Stimulated activated CD4-positive, alpha-beta T cell treated with anti-CD3 and anti-CD28 coated beads, TNF-alpha, amount 100 ng/mL, for 24 hours (primary cell): ENCODE measurements around the gene OR4K17.
"Not testable (repeated sequence)": the region's sequence is repeated elsewhere in the genome, so short reads cannot be mapped to it uniquely, and the experiment has no call there.

Source experiments
- DNase-seq, 3 experiments: peaks; one replicate each; pipeline ENCODE4 v3.0.0-alpha.2; 2020; ENCODE audit warnings: low read depth in 3 of 3

Gene OR4K17

GRCh38 chr14:20110438-20110837, at the start of gene OR4K17:
TSS of gene OR4K17 (plus strand) at chr14:20110739. CDS start at chr14:20117500, 6,761 bp downstream.
- DNase-seq = no peak

GRCh38 chr14:20092050-20092449, 18.5 kb upstream of the OR4K17 start:
- DNase-seq = no peak

GRCh38 chr14:20093442-20093841, 17.1 kb upstream of the OR4K17 start:
- DNase-seq = no peak

GRCh38 chr14:20098926-20099770, 11.4 kb upstream of the OR4K17 start:
- DNase-seq = not testable (repeated sequence)

GRCh38 chr14:20112321-20112720, 1.8 kb downstream of the OR4K17 start:
- DNase-seq = no peak

GRCh38 chr14:20116748-20117147, 6.2 kb downstream of the OR4K17 start:
- DNase-seq = no peak

GRCh38 chr14:20118795-20119194, 8.3 kb downstream of the OR4K17 start:
- DNase-seq = no peak

GRCh38 chr14:20138520-20138919, 28.0 kb downstream of the OR4K17 start, which contains the start of gene OR4N5:
TSS of gene OR4N5 (plus strand) at chr14:20138820. CDS start at chr14:20143736, 4,916 bp downstream.
- no peak for DNase-seq

GRCh38 chr14:20143911-20144310, 33.4 kb downstream of the OR4K17 start:
- no peak for DNase-seq

- no peak for DNase-seq
These were observed 34.3 kb downstream of the OR4K17 start for GRCh38 chr14:20144820-20145219.

- no peak for DNase-seq
These were observed 53.9 kb downstream of the OR4K17 start for GRCh38 chr14:20164462-20164861.

GRCh38 chr14:20167091-20167490, 56.6 kb downstream of the OR4K17 start:
- no peak for DNase-seq

GRCh38 chr14:20169852-20170251, 59.3 kb downstream of the OR4K17 start:
- not testable (repeated sequence) for DNase-seq
